Measurements from ENCODE around the gene HIVEP1.

HIVEP1 gene

DNA sequence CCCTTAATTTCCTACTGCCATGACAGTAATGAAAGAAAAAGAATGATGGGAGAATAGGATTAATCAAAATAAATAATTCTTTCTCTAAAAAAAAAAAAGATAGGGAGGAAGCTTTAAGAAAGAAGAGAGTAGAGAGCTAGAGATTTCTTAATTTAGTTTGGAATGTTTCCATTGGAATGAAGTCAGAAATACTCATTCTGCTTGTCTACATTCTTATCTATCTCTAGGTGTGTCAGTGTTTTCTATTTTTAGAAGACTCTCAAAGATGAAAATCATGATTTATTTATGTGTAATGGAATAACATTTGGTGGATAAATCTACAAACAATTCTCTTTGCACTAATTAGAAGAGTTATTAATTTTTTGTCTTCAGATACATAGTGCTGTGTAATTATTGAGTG is 38.0 kb upstream of the HIVEP1 start:
- H3K4me3 Mint-ChIP-seq: no peak overlapping the region
- H3K27me3 Mint-ChIP-seq (ENCODE audit: low read depth, poor library complexity): peaks cover 2% of the 10 kb centered on the region
- DNase-seq: no peak
- TF ChIP-seq CTCF (IDR thresholded peaks at IDR 0.05): no peak
- no peaks in the 10 kb centered on the region for H3K9me3 Mint-ChIP-seq
- H3K27ac Mint-ChIP-seq: no peak overlapping the region
- no peaks in the 10 kb centered on the region for H3K36me3 Mint-ChIP-seq (ENCODE audit: low read depth)
- peaks cover 9% of the 10 kb centered on the region for H3K4me1 Mint-ChIP-seq

DNA sequence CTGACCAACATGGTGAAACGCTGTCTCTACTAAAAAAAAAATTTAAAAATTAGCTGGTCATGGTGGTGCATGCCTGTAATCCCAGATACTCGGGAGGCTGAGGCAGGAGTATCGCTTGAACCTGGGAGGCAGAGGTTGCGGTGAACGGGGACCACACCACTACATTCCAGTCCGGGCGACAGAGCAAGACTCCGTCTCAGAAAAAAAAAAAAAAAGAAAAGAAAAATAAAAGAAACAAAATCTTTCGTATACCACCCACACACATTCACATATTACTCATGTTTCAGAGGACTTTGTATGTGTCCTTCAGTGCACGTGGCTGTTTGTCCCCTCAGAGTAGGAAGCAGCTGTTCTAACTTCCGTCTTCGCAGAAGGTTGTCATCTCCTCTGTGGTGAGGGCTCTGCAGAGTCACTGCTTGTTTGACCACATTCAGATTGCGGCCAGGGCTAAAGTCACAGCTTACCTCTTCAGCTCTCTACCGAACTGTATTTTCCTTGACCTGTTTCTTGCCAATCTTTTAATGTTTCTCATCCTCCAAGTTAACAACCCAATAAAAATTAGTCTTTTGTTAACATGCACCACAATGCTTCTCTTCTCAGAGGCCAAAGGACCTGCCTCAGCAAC is 36.6 kb upstream of the HIVEP1 start:
- H3K27me3 Mint-ChIP-seq (ENCODE audit: low read depth, poor library complexity): peaks cover 5% of the 10 kb centered on the region
- H3K4me3 Mint-ChIP-seq: no peak overlapping the region
- no peaks in the 10 kb centered on the region for H3K36me3 Mint-ChIP-seq (ENCODE audit: low read depth)
- DNase-seq: no peak
- peaks cover 9% of the 10 kb centered on the region for H3K4me1 Mint-ChIP-seq
- H3K27ac Mint-ChIP-seq: no peak overlapping the region
- TF ChIP-seq CTCF (IDR thresholded peaks at IDR 0.05): no peak
- H3K9me3 Mint-ChIP-seq: no peaks in the 10 kb centered on the region

DNA sequence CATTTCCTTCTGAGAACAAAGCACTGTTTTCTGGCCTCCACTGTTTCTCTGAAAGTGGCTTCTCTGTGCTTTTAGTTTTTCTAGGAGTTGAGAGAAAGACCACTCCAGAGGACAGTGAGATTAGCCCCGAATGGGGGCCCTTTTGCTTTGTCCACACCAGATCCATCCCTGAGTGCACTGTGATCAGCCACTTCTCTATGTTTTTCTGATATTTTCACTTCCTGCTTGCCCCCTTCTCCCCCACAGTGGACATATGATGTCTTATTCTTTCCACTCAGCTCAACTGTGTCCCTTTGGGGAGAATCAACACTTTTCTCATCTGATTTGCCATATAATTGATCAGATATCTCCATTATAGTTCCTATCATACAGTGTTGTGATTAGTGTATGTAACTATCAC is 35.6 kb upstream of the HIVEP1 start:
- Mint-ChIP-seq H3K36me3 (ENCODE audit: low read depth) (no peaks in the 10 kb centered on the region), H3K4me1 (peaks cover 9% of the 10 kb centered on the region), H3K9me3 (no peaks in the 10 kb centered on the region), H3K4me3 (no peak overlapping the region), H3K27ac (no peak overlapping the region), H3K27me3 (ENCODE audit: low read depth, poor library complexity) (peaks cover 5% of the 10 kb centered on the region)
- TF ChIP-seq CTCF (IDR thresholded peaks at IDR 0.05): no peak
- no peak for DNase-seq

DNA sequence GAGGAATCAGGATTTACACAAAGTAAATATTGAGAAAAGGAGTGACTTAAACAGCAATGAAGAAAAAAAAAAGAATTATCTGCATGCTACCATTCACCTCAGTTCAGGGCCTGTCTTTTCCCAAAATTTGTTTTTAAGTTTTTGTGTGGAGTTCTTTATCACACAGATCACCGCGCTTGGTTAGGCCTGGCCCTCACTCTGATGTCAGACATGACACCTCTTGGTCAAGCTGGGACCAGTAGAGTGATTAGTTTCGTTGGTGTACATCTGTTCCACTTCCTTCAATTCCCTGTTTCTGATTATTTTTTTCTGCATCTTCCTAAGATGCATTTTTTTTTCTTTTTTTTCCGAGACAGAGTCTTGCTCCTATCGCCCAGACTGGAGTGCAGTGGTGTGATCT is 34.9 kb upstream of the HIVEP1 start:
- H3K27me3 Mint-ChIP-seq (ENCODE audit: low read depth, poor library complexity): peaks cover 5% of the 10 kb centered on the region
- peaks cover 9% of the 10 kb centered on the region for H3K4me1 Mint-ChIP-seq
- H3K27ac Mint-ChIP-seq: no peak overlapping the region
- H3K4me3 Mint-ChIP-seq: no peak overlapping the region
- H3K9me3 Mint-ChIP-seq: no peaks in the 10 kb centered on the region
- no peak for TF ChIP-seq CTCF (IDR thresholded peaks at IDR 0.05)
- H3K36me3 Mint-ChIP-seq (ENCODE audit: low read depth): no peaks in the 10 kb centered on the region
- no peak for DNase-seq

DNA sequence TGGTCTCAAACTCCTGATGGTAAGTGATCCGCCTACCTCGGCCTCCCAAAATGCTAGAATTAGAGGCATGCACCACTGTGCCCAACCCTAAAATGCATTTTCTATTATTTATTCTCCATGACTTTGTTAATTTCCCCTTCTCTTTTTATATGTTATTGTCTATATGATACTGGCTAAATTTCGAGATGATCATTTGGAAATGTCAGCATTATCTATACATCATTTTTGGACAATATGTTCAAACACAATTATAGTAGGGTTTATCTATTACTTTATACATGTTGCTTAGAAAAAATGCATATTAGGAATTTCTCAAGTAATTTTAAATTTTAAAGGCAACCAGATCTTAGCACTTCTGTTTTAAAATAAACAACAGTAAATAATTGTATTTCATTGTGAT is 34.4 kb upstream of the HIVEP1 start:
- peaks cover 5% of the 10 kb centered on the region for H3K27me3 Mint-ChIP-seq (ENCODE audit: low read depth, poor library complexity)
- H3K36me3 Mint-ChIP-seq (ENCODE audit: low read depth): no peaks in the 10 kb centered on the region
- no peaks in the 10 kb centered on the region for H3K9me3 Mint-ChIP-seq
- H3K4me1 Mint-ChIP-seq: peaks cover 7% of the 10 kb centered on the region
- H3K27ac Mint-ChIP-seq: no peak overlapping the region
- DNase-seq: no peak
- TF ChIP-seq CTCF (IDR thresholded peaks at IDR 0.05): no peak
- H3K4me3 Mint-ChIP-seq: no peak overlapping the region
